Ureter (tissue), 1 donor: Measurements from ENCODE around the gene OR5D16. TPM values are rescaled to one million over a fixed set of nuclear protein-coding genes. Genes with fewer than 3 reads are reported as not detected.
"Not testable (repeated sequence)": the region's sequence is repeated elsewhere in the genome, so short reads cannot be mapped to it uniquely, and the experiment has no call there.

Source experiments
- DNase-seq: peaks from one replicate; pipeline ENCODE4 v3.0.0-alpha.2; 2020; ENCODE audit warnings: low spot score
- total RNA-seq: library from RNA; stranded (reverse); gene quantifications from one replicate; pipeline ENCODE4 v1.2.4, GENCODE V29; 2023
- donor health status: DM: yes; HTN: yes; CAD: no.

Gene OR5D16
- not detected for total RNA-seq

DNA sequence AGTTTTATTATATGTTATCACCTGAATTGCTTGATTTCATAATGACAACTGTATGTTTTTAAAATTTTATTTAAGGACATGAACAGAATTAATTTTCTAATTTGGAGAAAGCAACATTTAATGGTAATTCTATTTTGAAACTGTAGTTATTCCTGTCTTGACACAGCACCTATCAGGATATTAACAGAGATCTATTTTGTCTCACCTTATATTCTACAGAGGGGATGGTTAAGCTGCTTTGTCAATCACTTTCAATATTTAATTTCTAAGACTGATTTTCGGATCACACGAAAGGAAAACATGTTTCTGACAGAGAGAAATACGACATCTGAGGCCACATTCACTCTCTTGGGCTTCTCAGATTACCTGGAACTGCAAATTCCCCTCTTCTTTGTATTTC lies at the start of gene OR5D16:
OR5D16 (plus strand) TSS at position 301 of the 400 bp plus-strand sequence; CDS start at position 301, 0 bp downstream.
- DNase-seq, result no peak

DNA sequence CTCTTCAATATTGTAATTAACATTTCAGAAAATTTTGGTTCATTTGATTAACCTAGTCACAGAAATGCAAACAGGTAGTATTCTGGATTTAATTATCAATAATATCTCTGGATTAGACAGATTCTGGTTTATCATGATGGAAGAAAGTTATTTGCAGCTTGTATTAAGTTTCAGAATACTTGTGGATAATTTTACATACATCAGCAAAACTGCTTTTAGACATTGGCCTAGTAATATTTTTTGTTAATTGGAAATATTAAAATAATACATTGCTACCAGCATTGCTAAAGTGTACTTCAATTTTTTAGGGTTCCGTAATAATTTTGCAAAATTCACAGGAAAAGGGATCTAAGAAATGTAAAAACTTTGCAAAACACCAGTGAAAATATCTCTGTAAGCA lies 46.9 kb upstream of the OR5D16 start:
- DNase-seq, result no peak

DNA sequence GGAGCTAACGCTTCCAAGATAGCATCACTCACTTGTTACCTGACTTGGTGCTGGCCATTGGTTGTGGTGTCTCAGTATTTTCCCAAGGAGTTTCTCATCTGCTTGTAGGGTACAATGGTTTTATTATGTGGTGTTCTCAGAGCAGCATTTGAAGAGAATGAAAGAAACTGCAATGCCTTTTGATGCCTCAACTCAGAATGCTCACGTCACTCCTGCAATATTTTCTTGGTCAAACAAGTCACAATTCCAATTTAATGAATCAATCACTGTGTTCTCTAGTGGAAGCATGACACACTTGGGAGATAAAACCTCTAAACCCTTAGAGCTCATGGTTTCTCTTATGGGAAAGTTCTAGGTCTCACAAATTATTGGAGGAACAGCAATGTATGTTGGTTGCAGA lies 45.2 kb upstream of the OR5D16 start:
- DNase-seq, result no peak

- no peak for DNase-seq
Measured at GRCh38 chr11:55795256-55795655, 43.3 kb upstream of the OR5D16 start, which contains the start of gene OR5D14. OR5D14 (plus strand) TSS chr11:55795556; CDS start chr11:55795556, 0 bp downstream.

DNA sequence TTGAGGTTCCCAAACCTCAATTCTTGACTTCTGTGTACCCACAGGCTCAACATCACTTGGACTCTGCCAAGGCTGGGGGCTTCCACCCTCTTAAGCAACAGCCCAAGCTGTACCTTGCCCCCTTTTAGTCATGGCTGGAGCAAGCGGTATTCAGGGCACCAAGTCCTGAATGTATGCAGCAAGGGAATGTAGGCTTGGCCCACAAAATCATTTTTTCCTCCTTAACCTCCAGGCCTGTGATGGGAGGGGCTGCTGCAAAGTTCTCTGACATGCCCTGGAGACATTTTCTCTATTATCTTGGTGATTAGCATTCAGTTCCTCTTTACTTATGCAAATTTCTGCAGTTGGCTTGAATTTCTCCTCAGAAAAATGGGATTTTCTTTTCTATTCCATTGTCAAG lies 32.3 kb upstream of the OR5D16 start:
- no peak for DNase-seq

DNA sequence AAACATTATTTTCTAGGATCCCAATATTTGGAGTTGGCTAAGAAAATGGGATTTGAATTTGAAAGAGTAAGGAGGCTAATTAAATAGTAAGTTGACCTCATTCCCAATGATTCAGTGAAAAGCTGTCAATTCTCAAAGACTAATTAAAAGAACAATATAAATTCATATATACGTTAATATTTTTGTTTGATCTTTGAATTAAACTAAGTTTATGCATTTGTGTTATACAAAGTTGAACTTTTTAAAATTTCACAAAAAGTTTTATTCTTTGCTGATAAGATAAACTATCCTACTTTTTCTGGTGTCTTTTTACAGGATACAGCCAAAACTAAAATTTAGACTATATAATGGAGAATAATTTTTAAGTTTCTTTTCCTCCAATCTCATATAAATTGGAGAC lies 27.5 kb upstream of the OR5D16 start, which contains the start of gene OR5L1:
OR5L1 (plus strand) TSS at position 301 of the 400 bp plus-strand sequence. CDS start 100 bp downstream, outside the sequence.
- no peak for DNase-seq

GRCh38 chr11:55819330-55819729 lies 19.2 kb upstream of the OR5D16 start, which contains the start of gene OR5D18:
OR5D18 (plus strand) TSS chr11:55819630; CDS start chr11:55819630, 0 bp downstream.
- no peak for DNase-seq

GRCh38 chr11:55826919-55827318 lies 11.6 kb upstream of the OR5D16 start, which contains the start of gene OR5L2:
OR5L2 (plus strand) TSS chr11:55827219; CDS start chr11:55827219, 0 bp downstream.
- no peak for DNase-seq

GRCh38 chr11:55847453-55847852 lies 8.9 kb downstream of the OR5D16 start:
- no peak for DNase-seq

DNA sequence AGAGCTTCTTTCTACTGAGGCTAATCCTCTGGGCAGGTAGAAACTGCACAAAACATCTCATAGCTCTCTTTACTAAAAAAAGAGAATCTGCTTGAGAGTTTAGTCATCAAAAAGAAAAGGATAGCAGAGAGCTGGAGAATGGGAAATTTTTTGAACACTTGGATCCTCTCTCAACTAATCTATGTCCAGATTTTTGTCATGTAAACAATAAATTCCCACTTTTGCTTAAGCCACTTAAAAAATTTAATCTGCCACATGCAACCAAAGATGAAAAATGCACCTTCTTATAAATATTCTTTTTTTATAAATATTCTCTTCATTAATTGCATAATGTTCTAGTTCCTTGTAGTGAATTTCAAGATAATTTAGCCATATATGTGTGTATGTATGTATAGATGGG lies 10.5 kb downstream of the OR5D16 start:
- no peak for DNase-seq

DNA sequence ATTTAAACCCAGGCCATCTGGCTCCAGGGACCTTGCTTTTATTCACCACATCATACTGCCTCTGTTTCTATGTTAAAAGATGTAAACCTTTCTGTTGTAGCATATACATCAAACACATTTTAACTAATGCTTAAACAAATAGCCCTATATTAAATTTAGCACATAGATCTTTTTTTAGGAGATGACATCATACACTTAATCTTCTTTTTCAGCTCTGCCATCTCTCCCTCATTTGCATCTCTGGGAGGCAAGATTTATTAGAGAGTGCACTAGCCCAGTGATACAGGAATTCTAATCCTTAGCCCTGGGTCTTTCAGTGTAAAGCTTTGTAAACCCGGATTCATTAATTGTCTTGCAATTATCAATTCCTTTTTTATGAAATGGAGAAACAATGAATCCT lies 13.6 kb downstream of the OR5D16 start:
- DNase-seq, result no peak

DNA sequence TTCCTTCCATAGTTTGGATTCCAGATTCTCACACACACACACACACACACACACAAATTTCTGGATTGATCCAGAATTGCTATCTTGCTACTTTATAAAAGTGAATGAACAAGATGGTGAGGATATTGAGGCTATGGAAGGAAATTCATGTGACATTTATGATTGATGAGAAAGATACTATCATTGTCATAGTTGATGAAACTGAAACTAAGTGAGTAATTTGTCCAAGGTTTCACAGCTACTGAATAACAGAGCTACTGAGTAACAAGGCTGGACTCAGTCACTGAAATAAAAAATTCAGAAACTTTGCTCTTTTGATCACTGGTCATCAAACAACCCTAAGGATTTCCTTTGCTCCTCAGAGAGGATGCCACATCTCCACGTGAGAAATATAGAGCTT lies 16.2 kb downstream of the OR5D16 start:
- no peak for DNase-seq

GRCh38 chr11:55867354-55867753 lies 28.8 kb downstream of the OR5D16 start:
- DNase-seq, result not testable (repeated sequence)

DNA sequence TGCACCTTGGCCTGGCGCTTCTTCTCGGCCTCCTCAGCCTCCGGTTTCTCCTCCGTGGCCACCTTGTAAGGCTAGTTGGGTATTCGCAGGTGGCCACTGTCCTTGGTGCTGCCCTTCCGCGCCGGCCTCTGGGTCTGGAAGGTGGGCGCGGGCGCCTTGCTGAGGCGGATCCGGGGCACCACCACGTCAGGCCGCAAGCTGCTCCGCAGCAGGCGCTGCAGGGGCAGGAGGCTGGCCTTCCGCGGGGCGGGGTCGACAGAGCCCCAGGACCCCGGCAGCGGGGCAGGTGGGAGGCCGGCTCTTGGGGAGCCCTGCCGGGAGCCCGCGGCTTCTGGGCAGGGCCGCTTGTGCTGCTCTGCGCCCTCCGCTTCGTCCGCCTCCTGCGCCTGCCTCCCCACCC lies 34.2 kb downstream of the OR5D16 start:
- DNase-seq, result not testable (repeated sequence)

DNA sequence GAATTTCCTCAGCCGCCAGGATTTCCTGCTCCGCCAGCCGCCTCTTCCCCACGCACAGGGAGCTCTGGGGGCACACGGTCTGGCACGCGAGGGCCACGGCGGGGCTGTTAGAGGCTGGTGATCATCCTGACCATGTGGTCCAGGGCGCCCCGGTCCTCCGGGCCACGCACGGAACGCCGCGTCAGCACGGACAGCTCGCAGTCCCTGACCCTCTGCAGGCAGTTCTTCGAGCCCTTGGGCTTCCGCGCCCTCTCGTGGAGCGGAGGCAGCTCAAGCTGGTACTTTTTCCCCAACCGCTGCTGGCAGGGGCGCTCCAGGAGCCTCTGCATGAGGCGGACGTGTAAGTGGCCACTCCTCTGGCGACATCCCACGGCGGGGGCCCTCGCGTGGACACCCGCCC lies 34.6 kb downstream of the OR5D16 start:
- not testable (repeated sequence) for DNase-seq

DNA sequence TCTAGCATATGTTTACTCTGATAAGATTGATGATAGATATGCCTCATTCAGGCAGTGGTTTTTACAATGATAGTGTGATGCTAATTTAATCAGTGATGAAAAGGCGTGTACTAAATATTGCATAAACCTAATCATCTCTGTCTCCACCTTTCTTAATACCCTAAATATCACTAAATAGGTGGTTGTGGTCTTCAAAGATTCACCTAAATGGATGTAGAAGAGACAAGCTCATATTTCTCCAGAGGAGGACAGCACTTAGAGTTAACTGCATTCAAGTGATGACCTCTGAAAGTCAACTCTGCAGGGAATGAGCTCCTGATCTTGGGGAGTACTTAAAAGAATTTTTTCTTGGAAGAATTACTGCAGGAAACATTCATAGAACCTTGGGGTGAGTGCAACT lies 44.4 kb downstream of the OR5D16 start, which contains the start of gene TRIM51:
TRIM51 (plus strand) TSS at position 301 of the 400 bp plus-strand sequence. CDS start 2,132 bp downstream, outside the sequence.
- DNase-seq, result not testable (repeated sequence)

DNA sequence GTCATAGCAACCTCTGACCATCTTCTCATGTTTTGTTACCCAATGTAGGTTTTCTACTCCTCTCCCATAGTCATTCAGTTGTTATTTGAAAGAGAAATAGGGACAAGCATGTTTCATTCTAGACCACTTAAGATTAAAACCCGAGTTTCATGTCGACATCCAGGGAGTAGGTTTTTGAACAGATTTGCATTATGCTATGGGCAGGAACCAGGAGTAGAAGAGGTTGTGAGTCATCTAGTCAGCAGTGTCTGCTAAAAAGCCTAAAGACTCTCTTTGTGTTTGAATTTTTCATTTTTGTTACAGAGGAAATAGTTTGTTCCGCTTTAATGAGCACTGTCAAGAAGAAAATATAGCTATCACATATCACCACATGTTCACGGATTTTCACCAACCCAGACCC lies 46.4 kb downstream of the OR5D16 start:
- DNase-seq, result not testable (repeated sequence)

DNA sequence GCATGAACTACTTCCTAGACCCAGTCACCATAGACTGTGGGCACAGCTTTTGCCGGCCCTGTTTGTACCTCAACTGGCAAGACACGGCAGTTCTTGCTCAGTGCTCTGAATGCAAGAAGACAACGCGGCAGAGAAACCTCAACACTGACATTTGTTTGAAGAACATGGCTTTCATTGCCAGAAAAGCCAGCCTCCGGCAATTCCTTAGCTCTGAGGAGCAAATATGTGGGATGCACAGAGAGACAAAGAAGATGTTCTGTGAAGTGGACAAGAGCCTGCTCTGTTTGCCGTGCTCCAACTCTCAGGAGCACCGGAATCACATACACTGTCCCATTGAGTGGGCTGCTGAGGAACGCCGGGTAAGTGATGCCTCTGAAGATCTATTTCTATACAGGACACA lies 46.9 kb downstream of the OR5D16 start:
- not testable (repeated sequence) for DNase-seq

Other genes starting within 250 kb of the OR5D16 start
- not detected for gene OR4C11, start 231.1 kb upstream of the OR5D16 start, total RNA-seq
- gene OR4P4, start 203.6 kb upstream of the OR5D16 start, total RNA-seq, result not detected
- not detected for gene OR4S2, start 190.4 kb upstream of the OR5D16 start, total RNA-seq
- gene OR4C6, start 176.6 kb upstream of the OR5D16 start, total RNA-seq, result not detected
- not detected for gene OR5D13, start 65.3 kb upstream of the OR5D16 start, total RNA-seq
- not detected for gene OR5D14, start 43.2 kb upstream of the OR5D16 start, total RNA-seq
- gene OR5L1, start 27.4 kb upstream of the OR5D16 start, total RNA-seq, result not detected
- not detected for gene OR5D18, start 19.1 kb upstream of the OR5D16 start, total RNA-seq
- gene OR5L2, start 11.5 kb upstream of the OR5D16 start, total RNA-seq, result not detected
- not detected for gene TRIM51, start 44.5 kb downstream of the OR5D16 start, total RNA-seq
- gene OR5W2, start 75.8 kb downstream of the OR5D16 start, total RNA-seq, result not detected
- gene OR5I1, start 97.6 kb downstream of the OR5D16 start, total RNA-seq, result not detected
- not detected for gene OR10AG1, start 131.2 kb downstream of the OR5D16 start, total RNA-seq
- gene OR5F1, start 155.9 kb downstream of the OR5D16 start, total RNA-seq, result not detected
- not detected for gene OR5AS1, start 188.9 kb downstream of the OR5D16 start, total RNA-seq